ENCODE results near the gene CLIP2.

DNA sequence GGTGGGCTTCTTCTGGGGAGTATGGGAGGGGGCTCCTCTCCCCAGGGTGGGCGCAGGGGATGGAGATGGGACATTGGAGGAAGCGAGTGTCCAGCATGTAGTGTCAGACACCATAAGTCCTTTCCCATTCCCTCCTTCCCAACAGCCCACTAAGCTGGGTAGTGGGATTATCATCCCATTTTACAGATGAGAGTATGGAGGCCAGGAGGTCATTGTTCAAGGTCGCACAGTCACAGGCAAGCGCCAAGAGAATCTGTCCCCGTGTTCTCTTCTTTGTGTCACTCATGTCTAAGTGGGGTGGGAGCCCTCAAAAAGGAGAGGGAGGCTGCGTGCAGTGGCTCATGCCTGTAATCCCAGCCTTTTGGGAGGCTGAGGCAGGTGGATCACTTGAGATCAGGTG is 64.8 kb downstream of the CLIP2 start:
- TF ChIP-seq SP1 (IDR thresholded peaks at IDR 0.05) (no peak), SUZ12 (IDR thresholded peaks at IDR 0.05) (no peak), ZNF384 (IDR thresholded peaks at IDR 0.05) (no peak), FOXA1 (IDR thresholded peaks at IDR 0.05) (no peak)

Measured in HEK293T (cell line).